Ovary (tissue), 9 donors: ENCODE measurements around the gene DMPK. TPM values are rescaled to one million over a fixed set of nuclear protein-coding genes. Genes with fewer than 3 reads are reported as not detected.

Source experiments
- DNase-seq, 5 donors: peaks; one replicate each; pipeline ENCODE4 v3.0.0-alpha.2; 2019 to 2020
- H3K27ac ChIP-seq, 2 donors: fragments of 200-600 bp; one replicate each; pipeline versions ENCODE4 v1.5.1 to v1.8.0; 2019 to 2022
- H3K27me3 ChIP-seq: fragments of 200-600 bp; one replicate; pipeline ENCODE4 v1.8.0; 2022
- H3K36me3 ChIP-seq: fragments of 200-600 bp; sonication (generic); one replicate; pipeline ENCODE4 v1.5.1; 2019
- H3K4me1 ChIP-seq: one replicate; pipeline ENCODE4 v1.8.1; 2013; ENCODE audit warnings: mild to moderate bottlenecking, moderate library complexity; ENCODE audit not compliant: insufficient read depth
- H3K4me3 ChIP-seq: fragments of 200-600 bp; sonication (generic); one replicate; pipeline ENCODE4 v1.5.1; 2017
- H3K9me3 ChIP-seq, 2 donors: fragments of 200-600 bp in 1 of 2; sonication (generic) in 1 of 2; one replicate each; pipeline versions ENCODE4 v1.5.1 to v1.8.1; 2013 to 2019; ENCODE audit warnings: mild to moderate bottlenecking in 1 of 2, moderate library complexity in 1 of 2
- CTCF ChIP-seq, 3 donors: fragments of 450-650 bp in 2 of 3; fragments of 200-600 bp in 1 of 3; IDR thresholded peaks; one replicate each; pipeline versions ENCODE4 v1.5.1 to v1.8.0; 2016 to 2022; ENCODE audit warnings: antibody characterized with exemption in 3 of 3, mild to moderate bottlenecking in 1 of 3
- EP300 ChIP-seq: sonication (generic); formaldehyde crosslinking; IDR thresholded peaks from one replicate; pipeline ENCODE4 v1.6.1; 2017; ENCODE audit warnings: antibody characterized with exemption
- POLR2A ChIP-seq: fragments of 450-650 bp; IDR thresholded peaks from one replicate; pipeline ENCODE4 v1.6.1; 2017; ENCODE audit warnings: antibody characterized with exemption, mild to moderate bottlenecking, moderate library complexity
- WGBS, 3 donors: extraction: QIAGEN DNeasy Blood & Tissue Kit in 1 of 3; methylation state at CpG; one replicate each; pipeline versions ENCODE4 v1.1.5 to v1.1.7; 2013 to 2017; 5-methylcytosine and 5-hydroxymethylcytosine counted together
- intact Hi-C, 4 donors: fragments of 100-400 bp; cut with DNase I; formaldehyde crosslinking; loops; one replicate each; pipeline versions ENCODE4 v1.11.0 to v1.15.1; 2022 to 2023
- polyA plus RNA-seq, 2 donors: library from polyadenylated mRNA; stranded (reverse); fragments of 200-250 nt in 1 of 2; fragments of 350-450 nt in 1 of 2; fragmentation: Illumina TruSeq in 1 of 2; extraction: RNeasy Lipid Tissue Mini Kit (QIAGEN cat#74804) in 1 of 2; gene quantifications; one replicate each; pipeline ENCODE4 v1.2.3, GENCODE V29; 2013 to 2014
- total RNA-seq, 7 donors: library from RNA; depleted of rRNA in 2 of 7; stranded (reverse); fragments of >200 nt in 2 of 7; fragmentation: NEBNext Ultra II Directional in 3 of 7; extraction: Animal tissue kit (Norgen Biotek cat#: 25700) in 3 of 7; gene quantifications; one replicate each; pipeline versions ENCODE4 v1.1.0 to v1.2.4, GENCODE V29; 2016 to 2023
- donor health status: DM: no; HTN: no; CAD: no; lungs with moderate emphysema.
- donor health status: DM: no; HTN: no; CAD: no.
- donor health status: Bipolar disorder and iron deficiency.
- donor health status: DM: yes; HTN: yes; CAD: no.
- donor health status: DM: no; HTN: no; CAD: no.
- donor health status: DM: yes; HTN: yes; CAD: no.

DMPK gene
- total and polyA plus RNA-seq, 9 donors = 21.0 to 105 (median 56.7) TPM

- Histone ChIP-seq H3K27me3 (no peaks in the 10 kb centered on the region), H3K36me3 (no peaks in the 10 kb centered on the region), H3K4me3 (peak overlapping the region; percentile 91), H3K27ac (peak overlapping the region; percentile 94 to 96), H3K4me1 (peaks cover 27% of the 10 kb centered on the region), H3K9me3 (no peaks in the 10 kb centered on the region)
- WGBS, 3 donors = 2 to 11% (median 6%) methylated on average over 22 to 24 of the region's 24 CpGs
- peak in 1 of 5 donors; percentile 73 for DNase-seq
- TF ChIP-seq POLR2A (no peak), EP300 (no peak), CTCF (IDR thresholded peaks at IDR 0.05) (no peak)
- intact Hi-C loops = loop anchor here (2.0 to 10.0 kb wide), 4 partner anchors 36 to 75 kb away; partner anchors contain the start of genes QPCTL (in 2 of the 4), SNRPD2 (in 2 of the 4) and FBXO46 (in 1 of the 4)
Measured at GRCh38 chr19:45766869-45767346, 15.4 kb downstream of the DMPK start.

- no peaks in the 10 kb centered on the region for H3K9me3 ChIP-seq
- H3K4me1 ChIP-seq = peaks cover 27% of the 10 kb centered on the region
- TF ChIP-seq CTCF (IDR thresholded peaks at IDR 0.05) (no peak), POLR2A (no peak), EP300 (no peak)
- 27 to 38% (median 31%) methylated on average over 12 to 17 of the region's 17 CpGs for WGBS, 3 donors
- no peaks in the 10 kb centered on the region for H3K36me3 ChIP-seq
- H3K27me3 ChIP-seq = no peaks in the 10 kb centered on the region
- H3K27ac ChIP-seq = peak overlapping the region; percentile 94 to 96
- intact Hi-C loops = loop anchor here (2.0 to 10.0 kb wide), 4 partner anchors 36 to 74 kb away; partner anchors contain the start of genes QPCTL (in 2 of the 4), SNRPD2 (in 2 of the 4) and FBXO46 (in 1 of the 4)
- peak overlapping the region; percentile 91 for H3K4me3 ChIP-seq
- DNase-seq = peak; percentile 42 to 64 (median 60)
Measured at GRCh38 chr19:45766296-45766868, 15.9 kb downstream of the DMPK start.

- H3K27me3 ChIP-seq = no peaks in the 10 kb centered on the region
- H3K4me3 ChIP-seq = no peak overlapping the region
- WGBS, 3 donors = 52 to 65% (median 60%) methylated on average over 23 of the region's 23 CpGs
- DNase-seq = peak; percentile 48 to 74 (median 68)
- TF ChIP-seq CTCF (IDR thresholded peaks at IDR 0.05) = no peak
- TF ChIP-seq EP300 = no peak
- no peak for TF ChIP-seq POLR2A
- H3K9me3 ChIP-seq = no peaks in the 10 kb centered on the region
- H3K36me3 ChIP-seq = no peaks in the 10 kb centered on the region
- peak overlapping the region; percentile 94 to 96 for H3K27ac ChIP-seq
- intact Hi-C loops = loop anchor here (2.0 to 10.0 kb wide), 4 partner anchors 35 to 73 kb away; partner anchors contain the start of genes QPCTL (in 2 of the 4), SNRPD2 (in 2 of the 4) and FBXO46 (in 1 of the 4)
- peaks cover 27% of the 10 kb centered on the region for H3K4me1 ChIP-seq
Measured at GRCh38 chr19:45765702-45766295, 16.5 kb downstream of the DMPK start.

- TF ChIP-seq CTCF (IDR thresholded peaks at IDR 0.05) (no peak), POLR2A (no peak), EP300 (no peak)
Measured at GRCh38 chr19:45764945-45765701, 17.2 kb downstream of the DMPK start.

More at GRCh38 chr19:45764945-45765701, 17.2 kb downstream of the DMPK start:
- Histone ChIP-seq H3K36me3 (no peaks in the 10 kb centered on the region), H3K4me1 (peaks cover 27% of the 10 kb centered on the region), H3K4me3 (no peak overlapping the region), H3K27me3 (no peaks in the 10 kb centered on the region), H3K27ac (peak overlapping the region; percentile 94 to 96), H3K9me3 (no peaks in the 10 kb centered on the region)
- 39 to 51% (median 40%) methylated on average over 20 to 21 of the region's 21 CpGs for whole genome bisulfite sequencing, 3 donors
- intact Hi-C loops = loop anchor here in 3 of 4 donors (5.0 to 10.0 kb wide), 3 partner anchors 48 to 73 kb away; partner anchors contain the start of genes QPCTL (in 2 of the 3) and SNRPD2 (in 2 of the 3)
- DNase-seq = peak in 4 of 5 donors; percentile 25 to 56 (median 52)
